ENCODE measurements around the gene OR6B3.

DNA sequence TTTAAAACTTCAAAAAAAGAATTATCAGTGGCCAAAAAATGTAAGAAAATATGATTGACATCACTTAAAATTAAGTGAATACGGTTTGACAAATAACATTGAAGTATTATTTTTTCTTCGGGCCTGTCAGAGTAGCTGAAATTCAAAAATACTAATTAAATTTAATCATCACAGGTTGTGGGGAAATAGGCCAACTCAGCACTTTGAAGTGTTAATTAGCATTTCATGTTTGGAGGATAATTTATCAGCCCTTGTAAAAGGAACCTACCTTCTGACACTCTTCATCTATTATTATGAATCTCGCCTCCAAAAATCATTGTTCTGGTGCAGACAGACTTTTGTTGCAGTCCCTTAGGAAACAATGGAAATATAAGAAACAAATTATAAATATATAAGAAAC, 17.6 kb upstream of the OR6B3 start:
- TF ChIP-seq EZH2 (IDR thresholded peaks at IDR 0.05) (no peak), POLR2AphosphoS5 (IDR thresholded peaks at IDR 0.05; ENCODE audit: borderline replicate concordance, low read depth, low read length) (no peak), FOXP2 (optimal IDR thresholded peaks at IDR 0.05; ENCODE audit: control extremely low read depth, extremely low read length, insufficient read depth) (no peak)

Data from SK-N-MC (cell line).